Stimulated activated CD8-positive, alpha-beta memory T cell treated with anti-CD3 and anti-CD28 coated beads, Interleukin-7, amount 100 ng/mL, for 1 hour (primary cell): ENCODE results near the gene NT5DC3.
"Not testable (repeated sequence)": the region's sequence is repeated elsewhere in the genome, so short reads cannot be mapped to it uniquely, and the experiment has no call there.

Experiments used
- DNase-seq, 2 donors: peaks; one replicate each; pipeline ENCODE4 v3.0.0-alpha.2; 2020; ENCODE audit warnings: low read depth in 2 of 2

NT5DC3 gene

GRCh38 chr12:103855896-103856657 lies 15.0 kb upstream of the NT5DC3 start:
- no peak for DNase-seq

GRCh38 chr12:103855036-103855712 lies 14.1 kb upstream of the NT5DC3 start:
- DNase-seq: no peak

- DNase-seq: no peak
Observed at GRCh38 chr12:103854372-103854973, 13.4 kb upstream of the NT5DC3 start.

DNA sequence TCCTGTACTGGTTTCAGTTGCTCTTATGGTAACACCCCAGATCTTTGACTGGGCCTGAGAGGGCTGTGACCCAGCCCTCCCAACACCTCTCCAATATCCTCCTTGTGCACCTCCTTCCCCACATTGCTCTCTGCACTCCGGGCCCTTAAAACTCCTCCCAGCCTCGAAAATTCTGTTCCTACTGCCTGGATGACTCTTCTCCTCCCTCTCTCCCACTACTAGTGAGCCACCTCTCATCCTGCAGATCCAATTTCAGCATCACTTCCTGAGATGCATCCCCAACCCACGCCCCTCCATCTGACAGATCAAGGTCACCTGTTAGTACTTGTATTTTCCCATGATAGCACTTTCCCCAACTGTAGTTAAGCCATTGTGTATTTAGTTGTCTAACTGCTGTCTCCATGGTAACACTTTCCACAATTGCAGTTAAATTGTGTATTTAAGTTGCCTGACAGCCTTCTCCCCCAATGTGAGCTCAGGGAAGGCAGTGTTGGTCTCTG lies 11.5 kb upstream of the NT5DC3 start:
- DNase-seq: no peak

DNA sequence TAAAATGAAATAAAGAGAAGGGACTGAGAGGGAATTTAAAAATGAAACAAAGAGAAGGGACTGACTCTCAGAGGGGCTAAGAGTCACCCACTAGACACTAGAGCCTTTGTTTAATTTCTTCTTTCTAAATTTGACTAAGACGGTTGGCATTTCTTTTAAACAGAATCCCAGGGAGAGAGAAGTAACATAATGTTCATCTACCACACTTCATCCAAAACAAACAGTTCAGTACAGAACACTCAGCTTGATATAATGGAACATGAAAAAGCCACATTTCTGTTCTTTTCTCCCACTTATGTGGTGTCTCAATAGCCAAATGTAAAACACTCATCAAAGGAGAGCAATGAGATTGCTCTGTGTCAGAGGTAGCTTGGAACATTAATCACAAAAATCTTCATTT lies 10.1 kb upstream of the NT5DC3 start:
- no peak for DNase-seq

GRCh38 chr12:103850429-103850828 lies 9.4 kb upstream of the NT5DC3 start:
- no peak for DNase-seq

DNA sequence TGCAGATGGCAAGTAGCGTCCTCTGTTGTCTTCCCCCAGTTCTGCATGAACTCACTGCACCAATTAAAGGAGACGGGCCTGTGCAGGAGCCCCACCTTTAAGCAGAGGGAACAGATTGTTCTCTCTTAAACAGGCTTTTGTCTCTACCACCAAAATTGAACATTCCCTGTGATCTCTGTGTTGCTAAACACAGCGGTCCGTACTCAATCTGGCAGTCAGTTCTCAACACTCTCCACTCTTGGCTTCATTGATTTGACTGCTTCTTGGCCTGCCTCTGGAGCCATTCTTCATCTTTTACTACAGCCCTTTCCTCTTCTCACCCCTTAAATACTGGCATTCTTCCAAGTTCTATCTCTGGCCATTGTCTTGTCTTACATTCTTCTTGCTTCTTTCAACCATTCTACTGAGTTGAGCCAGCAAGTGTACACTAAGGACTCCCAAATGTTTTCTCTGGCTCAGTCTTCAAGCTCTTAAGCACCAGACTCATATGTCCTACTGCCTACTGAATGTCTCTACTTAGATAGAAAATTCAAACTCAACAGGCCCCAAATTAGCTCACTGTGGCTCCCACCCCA lies 8.0 kb upstream of the NT5DC3 start:
- DNase-seq: no peak

DNA sequence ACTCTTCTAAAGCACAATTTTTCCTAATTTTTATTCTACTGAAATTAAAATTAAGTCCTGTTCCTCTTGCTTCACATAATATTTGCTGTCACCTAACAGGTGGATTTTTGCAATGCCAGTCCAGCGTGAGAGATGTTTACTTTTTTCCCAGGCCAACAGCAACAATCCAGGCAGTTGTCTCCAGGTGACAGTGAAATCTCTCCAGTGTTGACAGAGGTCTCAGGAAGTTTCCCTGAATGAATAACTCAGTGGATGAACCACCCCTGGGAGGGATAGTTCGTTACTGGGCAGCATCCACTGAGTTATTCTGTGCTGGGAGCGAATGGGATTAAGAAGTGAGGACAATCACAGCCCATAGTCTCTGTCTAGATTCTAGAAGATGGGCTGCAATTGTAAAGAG lies 7.1 kb upstream of the NT5DC3 start:
- no peak for DNase-seq

DNA sequence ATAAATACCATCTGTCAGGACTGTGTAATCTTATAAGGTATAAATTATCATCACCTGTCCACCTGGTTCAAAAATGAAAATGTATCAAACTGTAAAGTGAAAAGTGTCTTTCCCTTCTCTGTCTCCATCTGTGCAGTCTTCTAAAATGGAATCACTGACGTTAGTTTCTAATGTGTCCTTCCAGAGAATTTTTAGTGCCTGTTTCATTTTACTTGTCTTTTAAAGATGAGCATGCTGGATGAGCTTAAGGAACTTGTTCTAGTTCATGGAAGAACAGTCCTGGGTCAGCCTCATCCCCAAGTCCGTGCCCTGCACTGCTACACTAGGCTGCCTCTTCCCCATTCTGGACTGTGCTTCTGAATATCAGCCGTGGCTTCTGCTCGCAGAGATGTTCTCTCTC lies 5.4 kb upstream of the NT5DC3 start:
- DNase-seq: no peak

DNA sequence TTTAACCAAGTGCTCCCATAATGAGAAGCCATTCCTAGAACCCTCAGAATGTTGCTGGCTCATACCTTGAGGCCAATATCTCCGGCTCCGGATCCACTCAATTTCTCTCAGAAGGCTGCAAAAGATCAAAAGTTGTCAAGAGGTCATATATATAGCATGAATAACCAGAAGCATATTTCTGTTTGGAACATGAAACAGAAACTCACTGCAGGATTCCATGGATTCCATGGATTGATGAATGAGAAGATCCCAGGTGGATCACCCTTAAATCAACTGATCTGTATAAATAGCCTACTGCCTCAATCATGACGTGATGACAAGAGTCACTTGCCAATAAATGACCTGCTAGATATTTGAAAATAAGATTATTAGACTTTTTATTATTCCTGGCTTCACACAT lies 3.3 kb upstream of the NT5DC3 start:
- DNase-seq: no peak

GRCh38 chr12:103841690-103842584 lies 903 bp upstream of the NT5DC3 start:
- peak; percentile 2 to 11 for DNase-seq

GRCh38 chr12:103840462-103840875 lies 565 bp downstream of the NT5DC3 start:
- DNase-seq: no peak

- no peak for DNase-seq
Observed at GRCh38 chr12:103839609-103840461, 1.2 kb downstream of the NT5DC3 start.

DNA sequence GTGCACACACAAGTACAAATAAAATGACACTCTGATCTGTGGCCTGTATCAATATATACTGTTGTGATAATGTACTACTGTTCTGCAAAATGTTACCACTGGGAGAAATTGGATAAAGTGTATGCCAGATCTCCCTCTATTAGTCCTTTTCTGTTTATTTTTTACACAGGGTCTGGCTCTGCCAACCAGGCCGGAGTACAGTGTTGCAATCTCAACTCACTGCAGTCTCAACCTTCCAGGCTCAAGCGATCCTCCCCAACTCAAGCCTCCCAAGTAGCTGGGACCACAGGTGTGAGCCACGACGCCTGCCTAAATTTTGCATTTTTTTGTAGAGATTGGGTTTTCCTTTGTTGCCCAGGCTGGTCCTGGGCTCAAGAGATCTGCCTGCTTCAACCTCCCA lies 1.9 kb downstream of the NT5DC3 start:
- DNase-seq: no peak

DNA sequence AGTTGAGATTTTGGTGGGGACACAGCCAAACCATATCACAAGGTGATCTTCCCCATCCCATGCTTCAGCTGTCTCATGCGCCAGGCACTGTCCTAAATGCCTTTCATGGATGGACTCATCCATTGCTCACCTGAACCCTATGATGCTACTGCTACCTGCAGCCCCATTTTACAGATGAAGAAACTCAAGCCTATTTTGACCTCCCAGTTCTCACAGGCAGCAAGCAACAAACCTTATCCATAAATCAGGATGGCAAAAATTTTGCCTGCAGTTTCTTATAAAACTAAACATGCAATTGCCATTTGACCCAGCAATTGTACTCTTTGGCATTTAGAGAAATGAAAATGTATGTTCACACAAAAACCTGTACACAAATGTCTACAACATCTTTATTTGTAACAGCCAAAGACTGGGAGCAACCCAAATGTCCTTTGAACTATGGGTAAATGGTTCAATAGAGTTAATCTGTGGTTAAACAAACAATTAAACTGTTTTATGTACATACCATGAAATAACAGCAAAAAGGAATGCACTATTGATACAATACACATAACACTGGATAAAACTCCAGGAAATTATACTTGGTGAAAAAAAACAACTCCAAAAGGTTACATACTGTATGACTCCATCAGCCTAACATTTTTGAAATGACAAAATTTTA lies 2.6 kb downstream of the NT5DC3 start:
- no peak for DNase-seq

GRCh38 chr12:103836345-103836744 lies 4.7 kb downstream of the NT5DC3 start:
- DNase-seq: no peak

GRCh38 chr12:103835747-103836335 lies 5.2 kb downstream of the NT5DC3 start:
- DNase-seq: not testable (repeated sequence)

DNA sequence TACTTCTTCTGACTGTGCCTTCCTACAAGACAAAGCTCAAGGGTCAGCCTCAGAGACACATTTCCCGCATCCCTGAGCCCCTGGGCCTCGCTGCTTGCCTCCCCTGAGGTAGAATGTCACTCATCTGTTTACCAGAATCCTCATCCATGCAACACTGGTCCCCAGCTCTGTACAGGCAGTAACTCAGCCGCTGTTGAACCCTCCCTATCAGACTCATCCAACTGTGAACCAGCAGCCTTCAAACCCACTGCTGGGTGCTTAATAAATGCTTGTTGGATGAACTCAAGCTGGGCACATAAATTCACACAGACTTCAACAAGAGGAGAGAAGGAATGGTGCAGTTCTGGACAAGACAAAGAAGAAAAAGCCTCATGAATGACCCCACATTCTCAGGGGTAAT lies 6.1 kb downstream of the NT5DC3 start:
- DNase-seq: no peak

- no peak for DNase-seq
Observed at GRCh38 chr12:103833891-103834290, 7.1 kb downstream of the NT5DC3 start.
